HepG2 (cell line): ENCODE measurements around the gene TFAM. TPM values are rescaled to one million over a fixed set of nuclear protein-coding genes. Genes with fewer than 3 reads are reported as not detected.

Experiments
- ATAC-seq: fragments of 200-7000 bp; cut with Tn5 transposase; 3 replicates; pipeline ENCODE4 v1.9.1; 2020; ENCODE audit warnings: mild to moderate bottlenecking, moderate library complexity
- BruUV-seq: library from RNA; stranded (reverse); fragments of 400-500 nt; replicated peaks from 2 replicates; lab custom pipeline; 2021; lab: Mats Ljungman, UMichigan
- CTCF ChIA-PET: fragments of 300-600 bp; formaldehyde crosslinking; extraction: SDS; loops from one replicate; lab custom pipeline; 2021; ENCODE audit warnings: low total read pairs, inconsistent platforms, low intra/inter-chr PET ratio; lab: Yijun Ruan, JAX
- POLR2A ChIA-PET: fragments of 350-600 bp; sonication (Branson Sonifier 250); formaldehyde crosslinking; loops from one replicate; lab custom pipeline; 2020; ENCODE audit warnings: antibody characterized with exemption, inconsistent platforms; lab: Yijun Ruan, JAX
- DNase-seq: peaks from one replicate; pipeline ENCODE4 v3.0.0-alpha.2; 2015; ENCODE audit warnings: low spot score
- FAIRE-seq: peaks from 3 replicates; lab custom pipeline; 2011; peaks lifted over from hg19 to GRCh38; lab: Jason Lieb, UNC
- H2AFZ ChIP-seq: one replicate; pipeline ENCODE4 v1.6.1; 2011; ENCODE audit warnings: low read length, inconsistent platforms
- H3K27ac ChIP-seq: fragments of 300-600 bp; 3 replicates; pipeline ENCODE4 v1.8.0; 2011; ENCODE audit warnings: mixed run types, mild to moderate bottlenecking, mixed read lengths, low read length, inconsistent platforms; ENCODE audit not compliant: insufficient read depth; ENCODE audit errors: extremely low read length
- H3K27me3 ChIP-seq, 2 experiments: fragments of 200-600 bp in 1 of 2; 2 replicates in 1 of 2; 3 replicates in 1 of 2; pipeline versions ENCODE4 v1.6.0 to v1.8.0; 2011; ENCODE audit warnings: low read length in 2 of 2, mild to moderate bottlenecking in 2 of 2, moderate library complexity in 2 of 2, inconsistent platforms in 1 of 2; ENCODE audit not compliant: insufficient read depth in 2 of 2, control insufficient read depth in 1 of 2
- H3K36me3 ChIP-seq, 2 experiments: fragments of 200-600 bp in 1 of 2; replicated peaks in 1 of 2; 2 replicates in 1 of 2; 3 replicates in 1 of 2; pipeline versions ENCODE4 v1.5.1 to v1.8.0; 2011; ENCODE audit warnings: low read length in 2 of 2, inconsistent platforms in 1 of 2; ENCODE audit not compliant: insufficient read depth in 2 of 2, control insufficient read depth in 1 of 2
- H3K4me1 ChIP-seq: 2 replicates; pipeline ENCODE4 v1.5.1; 2012; ENCODE audit warnings: low read length, inconsistent platforms; ENCODE audit not compliant: insufficient read depth
- H3K4me2 ChIP-seq: 2 replicates; pipeline ENCODE4 v1.6.0; 2011; ENCODE audit warnings: low read depth, low read length, inconsistent platforms
- H3K4me3 ChIP-seq, 3 experiments: fragments of 200-600 bp in 1 of 3; sonication (generic), shearing (Covaris generic) in 1 of 3; replicated peaks in 1 of 3; 2 replicates each; pipeline ENCODE4 v1.5.1; 2011 to 2016; ENCODE audit warnings: low read length in 3 of 3, inconsistent platforms in 2 of 3, low read depth in 2 of 3, mild to moderate bottlenecking in 2 of 3, control low read depth in 1 of 3, mixed read lengths in 1 of 3; ENCODE audit not compliant: insufficient read depth in 1 of 3
- H3K79me2 ChIP-seq: one replicate; pipeline ENCODE4 v1.6.1; 2011; ENCODE audit warnings: low read length, inconsistent platforms; ENCODE audit not compliant: insufficient read depth
- H3K9ac ChIP-seq: 2 replicates; pipeline ENCODE4 v1.6.0; 2011; ENCODE audit warnings: mild to moderate bottlenecking, low read depth, low read length, inconsistent platforms; ENCODE audit not compliant: insufficient read depth
- H3K9me3 ChIP-seq: 2 replicates; pipeline ENCODE4 v1.5.1; 2012; ENCODE audit warnings: mild to moderate bottlenecking, low read length
- H4K20me1 ChIP-seq: 2 replicates; pipeline ENCODE4 v1.6.0; 2011; ENCODE audit warnings: inconsistent platforms, mild to moderate bottlenecking, low read length, moderate library complexity; ENCODE audit not compliant: insufficient read depth
- DMTF1 ChIP-seq: sonication (generic); formaldehyde crosslinking; IDR thresholded peaks from 2 replicates; pipeline ENCODE4 v1.4.0; 2020; ENCODE audit warnings: mild to moderate bottlenecking, missing genetic modification reagents
- ETV6 ChIP-seq: sonication (generic); formaldehyde crosslinking; conservative IDR thresholded peaks from 2 replicates; pipeline ENCODE4 v1.4.0; 2020; ENCODE audit warnings: missing genetic modification reagents
- NR2C2 ChIP-seq: sonication (generic); formaldehyde crosslinking; IDR thresholded peaks from 2 replicates; pipeline ENCODE4 v1.4.0; 2020; ENCODE audit warnings: missing genetic modification reagents, mild to moderate bottlenecking, moderate library complexity, borderline replicate concordance
- RNF219 ChIP-seq: sonication (generic); formaldehyde crosslinking; IDR thresholded peaks from 2 replicates; pipeline ENCODE4 v1.5.0; 2020; ENCODE audit warnings: mild to moderate bottlenecking, missing genetic modification reagents
- ZNF230 ChIP-seq: sonication (generic); formaldehyde crosslinking; IDR thresholded peaks from 2 replicates; pipeline ENCODE4 v1.4.0; 2020; ENCODE audit warnings: mild to moderate bottlenecking, missing genetic modification reagents
- ZNF382 ChIP-seq: sonication (generic); formaldehyde crosslinking; IDR thresholded peaks from 2 replicates; pipeline ENCODE4 v1.5.0; 2020; ENCODE audit warnings: missing genetic modification reagents, mild to moderate bottlenecking, borderline replicate concordance
- ZNF607 ChIP-seq: sonication (generic); formaldehyde crosslinking; IDR thresholded peaks from 2 replicates; pipeline ENCODE4 v1.5.1; 2020; ENCODE audit warnings: missing genetic modification reagents, mild to moderate bottlenecking, borderline replicate concordance
- ZNF639 ChIP-seq: conservative IDR thresholded peaks from 2 replicates; pipeline ENCODE4 v1.6.1; 2018; ENCODE audit warnings: missing genetic modification reagents
- ZNF83 ChIP-seq: sonication (generic); formaldehyde crosslinking; IDR thresholded peaks from 2 replicates; pipeline ENCODE4 v1.4.0; 2020; ENCODE audit warnings: missing genetic modification reagents, mild to moderate bottlenecking, borderline replicate concordance
- WGBS: methylation state at CpG from one replicate; pipeline ENCODE4 v1.1.6; 2017; ENCODE audit warnings: low lambda C conversion rate; 5-methylcytosine and 5-hydroxymethylcytosine counted together
- in situ Hi-C: cut with HindIII; loops from 2 replicates; pipeline ENCODE4 v1.10.0; 2017; ENCODE audit warnings: low pct_unique_long_range_greater_than_20kb; ENCODE audit not compliant: extremely low pct_ligation_motif_present
- intact Hi-C: fragments of 100-400 bp; cut with micrococcal nuclease; formaldehyde crosslinking; loops from one replicate; pipeline ENCODE4 v1.10.0; 2022; ENCODE audit not compliant: unreplicated experiment
- polyA plus RNA-seq, 8 experiments: library from polyadenylated mRNA; depleted of rRNA in 3 of 8; stranded (reverse) in 7 of 8; unstranded in 1 of 8; fragments of >200 nt; fragmentation: Illumina TruSeq in 4 of 8; extraction: Trizol in 4 of 8; gene quantifications; 2 replicates each; pipeline versions ENCODE4 v1.2.1 to v1.2.3, GENCODE V29; 2011 to 2016; ENCODE audit warnings: low read depth in 4 of 8, missing spikeins in 1 of 8, mixed read lengths in 1 of 8; ENCODE audit not compliant: insufficient read depth in 1 of 8
- total RNA-seq, 5 experiments: library from RNA; depleted of rRNA; stranded (reverse); fragments of >200 nt; fragmentation: Illumina TruSeq; extraction: Trizol; gene quantifications; 2 replicates each; pipeline ENCODE4 v1.2.3, GENCODE V29; 2016; ENCODE audit warnings: low read depth in 1 of 5

Gene TFAM
- total and polyA plus RNA-seq, 2 of the 13 experiments (the other 11 are each of a cell fraction or from before 2014, with no cell fraction given): 18.4 to 125 TPM

GRCh38 chr10:58444321-58444720 lies 59.1 kb downstream of the TFAM start:
- Histone ChIP-seq H3K79me2 (no peaks in the 10 kb centered on the region), H4K20me1 (no peaks in the 10 kb centered on the region), H3K4me3 (no peak overlapping the region), H3K4me2 (no peak overlapping the region), H3K9ac (no peak overlapping the region), H3K27me3 (no peaks in the 10 kb centered on the region), H3K9me3 (peaks cover 5% of the 10 kb centered on the region; the same call in 1 of the 2 replicates), H3K27ac (no peak overlapping the region), H3K36me3 (no peaks in the 10 kb centered on the region), H3K4me1 (peaks cover 8% of the 10 kb centered on the region), H2AFZ (no peak overlapping the region)
- TF ChIP-seq ZNF607 (CRISPR knock-in tag): no peak
- no peak for TF ChIP-seq ZNF639
- TF ChIP-seq ZNF83: no peak
- TF ChIP-seq DMTF1 (CRISPR knock-in tag): no peak
- TF ChIP-seq ZNF230: no peak
- TF ChIP-seq NR2C2 (CRISPR knock-in tag): no peak
- no peak for TF ChIP-seq ZNF382 (CRISPR knock-in tag)
- no peak for TF ChIP-seq RNF219
- no peak for TF ChIP-seq ETV6 (CRISPR knock-in tag)
- BruUV-seq: no TSS peak
- intact Hi-C loops (no loop called here), in situ Hi-C loops (no loop called here)
- WGBS: 19% methylated on average over 3 of the region's 3 CpGs
- POLR2A ChIA-PET: no interaction called here
- ATAC-seq (no peak), FAIRE-seq (no peak), DNase-seq (no peak)
- CTCF ChIA-PET: no interaction called here
